DOHH2 (cell line): ENCODE results near the gene MAPK6.

Source experiments
- EZH2phosphoT487 ChIP-seq: fragments of 200-600 bp; sonication (generic); IDR thresholded peaks from 2 replicates; pipeline ENCODE4 v1.6.1; 2017; ENCODE audit warnings: borderline replicate concordance, mild to moderate bottlenecking, antibody characterized with exemption, low read length, moderate library complexity, mixed read lengths
- TF ChIP-seq, protein P1 (sequence below): fragments of 200-600 bp; sonication (generic); IDR thresholded peaks from one replicate; pipeline ENCODE4 v1.5.1; 2014; ENCODE audit warnings: antibody characterized with exemption, mild to moderate bottlenecking, low read depth, low read length; ENCODE audit not compliant: poor library complexity, severe bottlenecking

DNA sequence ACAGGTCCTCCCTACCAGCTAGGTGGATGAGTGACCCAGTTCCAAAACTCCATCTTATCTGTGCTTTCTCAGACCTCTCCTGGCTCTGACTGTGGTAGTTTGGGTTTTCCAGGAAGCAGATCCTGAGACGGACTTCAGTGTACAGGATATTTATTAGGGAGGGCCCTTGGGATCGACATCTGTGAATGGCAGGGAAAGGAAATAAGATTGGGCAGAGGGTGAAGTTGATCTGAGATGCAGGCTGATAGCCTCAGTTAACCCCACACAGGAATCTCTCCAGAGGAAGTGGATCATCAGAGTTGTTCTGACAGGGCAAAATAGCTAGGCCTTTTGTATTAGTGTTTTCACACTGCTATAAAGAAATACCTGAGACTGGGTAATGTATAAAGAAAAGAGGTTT, 16.7 kb upstream of the MAPK6 start:
- TF ChIP-seq, protein P1, sequence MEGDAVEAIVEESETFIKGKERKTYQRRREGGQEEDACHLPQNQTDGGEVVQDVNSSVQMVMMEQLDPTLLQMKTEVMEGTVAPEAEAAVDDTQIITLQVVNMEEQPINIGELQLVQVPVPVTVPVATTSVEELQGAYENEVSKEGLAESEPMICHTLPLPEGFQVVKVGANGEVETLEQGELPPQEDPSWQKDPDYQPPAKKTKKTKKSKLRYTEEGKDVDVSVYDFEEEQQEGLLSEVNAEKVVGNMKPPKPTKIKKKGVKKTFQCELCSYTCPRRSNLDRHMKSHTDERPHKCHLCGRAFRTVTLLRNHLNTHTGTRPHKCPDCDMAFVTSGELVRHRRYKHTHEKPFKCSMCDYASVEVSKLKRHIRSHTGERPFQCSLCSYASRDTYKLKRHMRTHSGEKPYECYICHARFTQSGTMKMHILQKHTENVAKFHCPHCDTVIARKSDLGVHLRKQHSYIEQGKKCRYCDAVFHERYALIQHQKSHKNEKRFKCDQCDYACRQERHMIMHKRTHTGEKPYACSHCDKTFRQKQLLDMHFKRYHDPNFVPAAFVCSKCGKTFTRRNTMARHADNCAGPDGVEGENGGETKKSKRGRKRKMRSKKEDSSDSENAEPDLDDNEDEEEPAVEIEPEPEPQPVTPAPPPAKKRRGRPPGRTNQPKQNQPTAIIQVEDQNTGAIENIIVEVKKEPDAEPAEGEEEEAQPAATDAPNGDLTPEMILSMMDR: no peak
- no peak for TF ChIP-seq EZH2phosphoT487
